H1 (cell line): ENCODE results near the gene GRHL3. TPM values are rescaled to one million over a fixed set of nuclear protein-coding genes. Genes with fewer than 3 reads are reported as not detected.

ENCODE experiments used
- ATF2 ChIP-seq: IDR thresholded peaks from 2 replicates; pipeline ENCODE4 v1.6.1; 2012; ENCODE audit warnings: low read length, inconsistent platforms
- FOSL1 ChIP-seq: IDR thresholded peaks from 2 replicates; pipeline ENCODE4 v1.6.1; 2011; ENCODE audit warnings: mild to moderate bottlenecking, low read depth, low read length, moderate library complexity; ENCODE audit not compliant: insufficient read depth
- POLR2AphosphoS5 ChIP-seq: IDR thresholded peaks from 2 replicates; pipeline ENCODE4 v1.6.1; 2011; ENCODE audit warnings: low read depth, low read length
- SIX5 ChIP-seq: IDR thresholded peaks from 2 replicates; pipeline ENCODE4 v1.6.1; 2011; ENCODE audit warnings: mild to moderate bottlenecking, low read depth, low read length
- SP1 ChIP-seq: IDR thresholded peaks from 2 replicates; pipeline ENCODE4 v1.6.1; 2011; ENCODE audit warnings: low read depth, low read length
- SP4 ChIP-seq: IDR thresholded peaks from 2 replicates; pipeline ENCODE4 v1.6.1; 2012; ENCODE audit warnings: low read length, inconsistent platforms
- SUZ12 ChIP-seq: fragments of 200-600 bp; sonication (generic); IDR thresholded peaks from 2 replicates; pipeline ENCODE4 v1.6.1; 2012; ENCODE audit warnings: mild to moderate bottlenecking, inconsistent platforms, low read length, moderate library complexity, mixed read lengths
- TAF7 ChIP-seq: optimal IDR thresholded peaks from 2 replicates; pipeline ENCODE3; 2011; ENCODE audit warnings: low read depth, mild to moderate bottlenecking, inconsistent platforms, low read length, moderate library complexity, borderline replicate concordance
- polyA plus RNA-seq, 7 experiments: library from polyadenylated mRNA; depleted of rRNA in 3 of 7; stranded (reverse) in 5 of 7; unstranded in 2 of 7; fragments of >200 nt in 5 of 7; fragments of 200-250 nt in 2 of 7; gene quantifications; 1 replicate in 5 of 7; 2 replicates in 1 of 7; 4 replicates in 1 of 7; pipeline versions ENCODE4 v1.2.1 to v1.2.3, GENCODE V29; 2011 to 2013; ENCODE audit warnings: missing spikeins in 2 of 7, mixed read lengths in 2 of 7
- total RNA-seq: library from RNA; stranded (reverse); fragmentation: NEBNext Ultra II Directional; extraction: Animal tissue kit (Norgen Biotek cat#: 25700); gene quantifications from 2 replicates; pipeline ENCODE4 v1.2.1, GENCODE V29; 2021
- TF ChIP-seq, protein P1 (sequence below): IDR thresholded peaks from 2 replicates; pipeline ENCODE4 v1.6.1; 2011; ENCODE audit warnings: low read depth, mild to moderate bottlenecking, low read length; ENCODE audit not compliant: insufficient read depth

GRHL3 gene
- total and polyA plus RNA-seq, 2 of the 8 experiments (the other 6 are each of a cell fraction or from before 2014, with no cell fraction given) = 0.80 to 1.8 TPM

GRCh38 chr1:24298606-24299005 lies 20.6 kb upstream of the GRHL3 start (continued):
- TF ChIP-seq ATF2 (no peak), SP1 (no peak), POLR2AphosphoS5 (no peak), SP4 (no peak), FOSL1 (no peak), SIX5 (no peak), SUZ12 (no peak), TAF7 (no peak)
- TF ChIP-seq, protein P1, sequence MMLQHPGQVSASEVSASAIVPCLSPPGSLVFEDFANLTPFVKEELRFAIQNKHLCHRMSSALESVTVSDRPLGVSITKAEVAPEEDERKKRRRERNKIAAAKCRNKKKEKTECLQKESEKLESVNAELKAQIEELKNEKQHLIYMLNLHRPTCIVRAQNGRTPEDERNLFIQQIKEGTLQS = no peak
